Measurements from ENCODE around the gene MFF.

The MFF gene

GRCh38 chr2:227324642-227324994, 433 bp upstream of the MFF start:
- H3K4me1 ChIP-seq (ENCODE audit: insufficient read depth, low read length, poor library complexity, severe bottlenecking): peaks cover 60% of the 10 kb centered on the region
- peaks cover 40% of the 10 kb centered on the region for H4K20me1 ChIP-seq (ENCODE audit: insufficient read depth, low read length, poor library complexity, severe bottlenecking)
- H3K4me3 ChIP-seq (ENCODE audit: low read length, poor library complexity, severe bottlenecking): peak overlapping the region; percentile 86
- H3K27me3 ChIP-seq (ENCODE audit: insufficient read depth, low read length, poor library complexity, severe bottlenecking): no peaks in the 10 kb centered on the region
- no peak for TF ChIP-seq EZH2phosphoT487 (IDR thresholded peaks at IDR 0.05; ENCODE audit: borderline replicate concordance)
- peaks cover 45% of the 10 kb centered on the region for H3K79me2 ChIP-seq (ENCODE audit: insufficient read depth, low read length)
- H3K36me3 ChIP-seq (ENCODE audit: insufficient read depth, low read length): no peaks in the 10 kb centered on the region
- peak overlapping the region; percentile 94 for H2AFZ ChIP-seq (ENCODE audit: low read length)
- H3K9ac ChIP-seq (ENCODE audit: low read depth, low read length, poor library complexity, severe bottlenecking): peak overlapping the region; percentile 94
- H3K9me3 ChIP-seq (ENCODE audit: insufficient read depth, low read depth, low read length): 0 out of 2 replicates have a peak, but pooled peaks cover 4% of the 10 kb centered on the region
- peaks cover 15% of the 10 kb centered on the region; the same call in 1 of the 2 replicates for H3F3A ChIP-seq (ENCODE audit: low read depth)
- peak overlapping the region; percentile 98 for H3K4me2 ChIP-seq (ENCODE audit: low read depth, low read length, poor library complexity, severe bottlenecking)
- no peaks in the 10 kb centered on the region for H3K9me2 ChIP-seq (replicated peaks; ENCODE audit: low read depth, low read length)

- Histone ChIP-seq H4K20me1 (ENCODE audit: insufficient read depth, low read length, poor library complexity, severe bottlenecking) (peaks cover 40% of the 10 kb centered on the region), H3K79me2 (ENCODE audit: insufficient read depth, low read length) (peaks cover 57% of the 10 kb centered on the region), H3K9ac (ENCODE audit: low read depth, low read length, poor library complexity, severe bottlenecking) (peak overlapping the region; percentile 94), H2AFZ (ENCODE audit: low read length) (peak overlapping the region; percentile 74; the same call in 1 of the 2 replicates), H3F3A (ENCODE audit: low read depth) (peaks cover 11% of the 10 kb centered on the region; the same call in 1 of the 2 replicates), H3K9me2 (replicated peaks; ENCODE audit: low read depth, low read length) (no peaks in the 10 kb centered on the region), H3K27me3 (ENCODE audit: insufficient read depth, low read length, poor library complexity, severe bottlenecking) (no peaks in the 10 kb centered on the region), H3K4me3 (ENCODE audit: low read length, poor library complexity, severe bottlenecking) (peak overlapping the region; percentile 86), H3K4me1 (ENCODE audit: insufficient read depth, low read length, poor library complexity, severe bottlenecking) (peaks cover 62% of the 10 kb centered on the region), H3K36me3 (ENCODE audit: insufficient read depth, low read length) (no peaks in the 10 kb centered on the region; the same call in 1 of the 2 replicates), H3K4me2 (ENCODE audit: low read depth, low read length, poor library complexity, severe bottlenecking) (peak overlapping the region; percentile 92), H3K9me3 (ENCODE audit: insufficient read depth, low read depth, low read length) (0 out of 2 replicates have a peak, but pooled peaks cover 4% of the 10 kb centered on the region)
- TF ChIP-seq EZH2phosphoT487 (IDR thresholded peaks at IDR 0.05; ENCODE audit: borderline replicate concordance): no peak
- TF ChIP-seq, protein P1, sequence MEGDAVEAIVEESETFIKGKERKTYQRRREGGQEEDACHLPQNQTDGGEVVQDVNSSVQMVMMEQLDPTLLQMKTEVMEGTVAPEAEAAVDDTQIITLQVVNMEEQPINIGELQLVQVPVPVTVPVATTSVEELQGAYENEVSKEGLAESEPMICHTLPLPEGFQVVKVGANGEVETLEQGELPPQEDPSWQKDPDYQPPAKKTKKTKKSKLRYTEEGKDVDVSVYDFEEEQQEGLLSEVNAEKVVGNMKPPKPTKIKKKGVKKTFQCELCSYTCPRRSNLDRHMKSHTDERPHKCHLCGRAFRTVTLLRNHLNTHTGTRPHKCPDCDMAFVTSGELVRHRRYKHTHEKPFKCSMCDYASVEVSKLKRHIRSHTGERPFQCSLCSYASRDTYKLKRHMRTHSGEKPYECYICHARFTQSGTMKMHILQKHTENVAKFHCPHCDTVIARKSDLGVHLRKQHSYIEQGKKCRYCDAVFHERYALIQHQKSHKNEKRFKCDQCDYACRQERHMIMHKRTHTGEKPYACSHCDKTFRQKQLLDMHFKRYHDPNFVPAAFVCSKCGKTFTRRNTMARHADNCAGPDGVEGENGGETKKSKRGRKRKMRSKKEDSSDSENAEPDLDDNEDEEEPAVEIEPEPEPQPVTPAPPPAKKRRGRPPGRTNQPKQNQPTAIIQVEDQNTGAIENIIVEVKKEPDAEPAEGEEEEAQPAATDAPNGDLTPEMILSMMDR (conservative IDR thresholded peaks at IDR 0.05; ENCODE audit: low read length): no peak
Observed at GRCh38 chr2:227325839-227326195, 766 bp downstream of the MFF start.

DNA sequence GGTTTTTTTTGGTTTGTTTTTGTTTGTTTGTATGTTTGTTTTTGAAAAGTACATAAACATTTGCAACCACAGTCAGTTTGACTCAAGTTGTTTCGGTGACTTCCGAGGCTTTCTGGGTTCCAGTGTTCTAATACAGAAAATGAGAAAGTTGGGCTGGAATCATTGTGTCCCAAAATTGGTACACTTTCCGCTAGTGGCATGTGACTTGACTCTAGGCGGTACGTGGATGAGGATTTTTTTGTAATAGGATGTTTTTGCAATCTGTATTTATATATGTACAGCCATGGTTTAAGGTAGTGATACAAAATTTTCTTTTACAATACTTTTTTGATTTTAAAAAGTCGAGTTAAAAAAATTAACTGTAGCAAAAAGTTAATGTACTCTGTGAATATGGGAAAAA, 1.7 kb downstream of the MFF start:
- Histone ChIP-seq H3K9me2 (replicated peaks; ENCODE audit: low read depth, low read length) (no peaks in the 10 kb centered on the region), H3K36me3 (ENCODE audit: insufficient read depth, low read length) (peaks cover 8% of the 10 kb centered on the region; the same call in 1 of the 2 replicates), H3K4me1 (ENCODE audit: insufficient read depth, low read length, poor library complexity, severe bottlenecking) (peaks cover 68% of the 10 kb centered on the region), H2AFZ (ENCODE audit: low read length) (no peak overlapping the region), H3K9me3 (ENCODE audit: insufficient read depth, low read depth, low read length) (0 out of 2 replicates have a peak, but pooled peaks cover 4% of the 10 kb centered on the region), H3K79me2 (ENCODE audit: insufficient read depth, low read length) (peaks cover 65% of the 10 kb centered on the region), H3K27me3 (ENCODE audit: insufficient read depth, low read length, poor library complexity, severe bottlenecking) (no peaks in the 10 kb centered on the region), H3K9ac (ENCODE audit: low read depth, low read length, poor library complexity, severe bottlenecking) (peak overlapping the region; percentile 94), H3K4me3 (ENCODE audit: low read length, poor library complexity, severe bottlenecking) (peak overlapping the region; percentile 86), H3F3A (ENCODE audit: low read depth) (peaks cover 11% of the 10 kb centered on the region; the same call in 1 of the 2 replicates), H3K4me2 (ENCODE audit: low read depth, low read length, poor library complexity, severe bottlenecking) (peak overlapping the region; percentile 92), H4K20me1 (ENCODE audit: insufficient read depth, low read length, poor library complexity, severe bottlenecking) (peaks cover 40% of the 10 kb centered on the region)
- TF ChIP-seq, protein P1 (conservative IDR thresholded peaks at IDR 0.05; ENCODE audit: low read length): no peak
- no peak for TF ChIP-seq EZH2phosphoT487 (IDR thresholded peaks at IDR 0.05; ENCODE audit: borderline replicate concordance)

DNA sequence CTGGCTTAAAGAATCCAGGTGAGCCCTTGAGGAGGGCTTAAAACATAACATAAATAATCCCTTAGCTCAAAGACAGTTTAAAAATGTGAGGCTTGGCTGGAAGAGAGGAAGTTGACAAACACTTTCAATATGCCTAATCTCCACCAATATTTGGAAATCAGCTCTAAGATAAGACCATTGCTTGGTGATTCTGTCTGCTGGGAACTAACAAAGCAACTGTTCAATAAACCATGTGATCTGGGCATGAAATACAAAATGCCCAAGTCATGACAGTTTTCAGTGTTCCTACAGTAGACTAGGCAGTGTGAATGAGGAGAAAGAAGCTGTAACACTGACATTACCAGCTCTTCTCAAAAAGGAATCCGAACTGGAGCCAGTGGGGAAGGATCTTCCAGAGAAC, 10.7 kb downstream of the MFF start:
- no peaks in the 10 kb centered on the region for H3K27me3 ChIP-seq (ENCODE audit: insufficient read depth, low read length, poor library complexity, severe bottlenecking)
- no peaks in the 10 kb centered on the region for H3F3A ChIP-seq (ENCODE audit: low read depth)
- no peak overlapping the region for H2AFZ ChIP-seq (ENCODE audit: low read length)
- peaks cover 7% of the 10 kb centered on the region for H4K20me1 ChIP-seq (ENCODE audit: insufficient read depth, low read length, poor library complexity, severe bottlenecking)
- H3K4me1 ChIP-seq (ENCODE audit: insufficient read depth, low read length, poor library complexity, severe bottlenecking): peaks cover 22% of the 10 kb centered on the region
- no peak overlapping the region for H3K9ac ChIP-seq (ENCODE audit: low read depth, low read length, poor library complexity, severe bottlenecking)
- peaks cover 45% of the 10 kb centered on the region; the same call in 1 of the 2 replicates for H3K36me3 ChIP-seq (ENCODE audit: insufficient read depth, low read length)
- no peaks in the 10 kb centered on the region for H3K9me3 ChIP-seq (ENCODE audit: insufficient read depth, low read depth, low read length)
- TF ChIP-seq EZH2phosphoT487 (IDR thresholded peaks at IDR 0.05; ENCODE audit: borderline replicate concordance): no peak
- TF ChIP-seq, protein P1 (conservative IDR thresholded peaks at IDR 0.05; ENCODE audit: low read length): no peak
- peaks cover 33% of the 10 kb centered on the region for H3K79me2 ChIP-seq (ENCODE audit: insufficient read depth, low read length)
- H3K9me2 ChIP-seq (replicated peaks; ENCODE audit: low read depth, low read length): no peaks in the 10 kb centered on the region
- no peak overlapping the region for H3K4me3 ChIP-seq (ENCODE audit: low read length, poor library complexity, severe bottlenecking)
- no peak overlapping the region for H3K4me2 ChIP-seq (ENCODE audit: low read depth, low read length, poor library complexity, severe bottlenecking)
